Common myeloid progenitor, CD34-positive (primary cell): ENCODE measurements around the gene C6orf47.

Experiments used
- CTCF ChIA-PET: fragments of 350-600 bp; sonication (Branson Sonifier 250); formaldehyde crosslinking; loops from one replicate; lab custom pipeline; 2021; ENCODE audit warnings: antibody characterized with exemption; lab: Charles Lee
- POLR2A ChIA-PET: fragments of 350-600 bp; sonication (Branson Sonifier 250); formaldehyde crosslinking; loops from one replicate; lab custom pipeline; 2021; ENCODE audit warnings: antibody characterized with exemption; lab: Charles Lee
- DNase-seq, 3 donors: peaks; one replicate each; pipeline versions ENCODE4 v3.0.0 to v3.0.0-alpha.2; 2013
- H3K27ac ChIP-seq, 2 experiments: 1 replicate in 1 of 2; 2 replicates in 1 of 2; pipeline ENCODE4 v1.7.0; 2013; ENCODE audit warnings: inconsistent platforms in 2 of 2, low read length in 2 of 2, mild to moderate bottlenecking in 2 of 2, low read depth in 1 of 2, moderate library complexity in 1 of 2; ENCODE audit not compliant: severe bottlenecking in 2 of 2, insufficient read depth in 1 of 2, poor library complexity in 1 of 2
- H3K27me3 ChIP-seq, 5 experiments: replicated peaks in 2 of 5; 1 replicate in 3 of 5; 2 replicates in 2 of 5; pipeline versions ENCODE4 v1.6.1 to v1.7.0; 2013; ENCODE audit warnings: low read length in 4 of 5, mild to moderate bottlenecking in 2 of 5, moderate library complexity in 2 of 5, inconsistent platforms in 1 of 5; ENCODE audit not compliant: insufficient read depth in 5 of 5, control insufficient read depth in 4 of 5
- H3K36me3 ChIP-seq, 4 experiments: 1 replicate in 2 of 4; 2 replicates in 2 of 4; pipeline versions ENCODE4 v1.6.1 to v1.7.0; 2013; ENCODE audit warnings: low read length in 3 of 4, control low read depth in 1 of 4, mild to moderate bottlenecking in 1 of 4; ENCODE audit not compliant: control insufficient read depth in 4 of 4, insufficient read depth in 4 of 4
- H3K4me1 ChIP-seq, 4 experiments: 1 replicate in 3 of 4; 2 replicates in 1 of 4; pipeline versions ENCODE4 v1.6.1 to v1.7.1; 2013; ENCODE audit warnings: low read length in 3 of 4, mild to moderate bottlenecking in 3 of 4, control low read depth in 1 of 4, inconsistent platforms in 1 of 4, moderate library complexity in 1 of 4; ENCODE audit not compliant: control insufficient read depth in 4 of 4, insufficient read depth in 4 of 4; ENCODE audit errors: control extremely low read depth in 1 of 4
- H3K4me3 ChIP-seq, 7 experiments: 1 replicate in 4 of 7; 2 replicates in 3 of 7; pipeline versions ENCODE4 v1.5.1 to v1.7.0; 2013; ENCODE audit warnings: mild to moderate bottlenecking in 7 of 7, low read length in 6 of 7, moderate library complexity in 6 of 7, inconsistent platforms in 2 of 7, low read depth in 2 of 7, control low read depth in 1 of 7; ENCODE audit not compliant: insufficient read depth in 4 of 7, control insufficient read depth in 1 of 7; ENCODE audit errors: extremely low read depth in 1 of 7
- H3K9me3 ChIP-seq, 5 experiments: 1 replicate in 4 of 5; 2 replicates in 1 of 5; pipeline versions ENCODE4 v1.6.1 to v1.7.1; 2013; ENCODE audit warnings: low read length in 4 of 5, mild to moderate bottlenecking in 2 of 5, inconsistent platforms in 1 of 5, low read depth in 1 of 5, moderate library complexity in 1 of 5; ENCODE audit not compliant: control insufficient read depth in 4 of 5, insufficient read depth in 2 of 5; ENCODE audit errors: control extremely low read depth in 1 of 5
- WGBS: methylation state at CpG from one replicate; pipeline ENCODE4 v1.1.5; 2013; ENCODE audit not compliant: insufficient coverage; 5-methylcytosine and 5-hydroxymethylcytosine counted together

The C6orf47 gene

GRCh38 chr6:31634969-31635575, 25.5 kb downstream of the C6orf47 start:
- H3K4me1 ChIP-seq, result peaks cover 0 to 9% (median 3%) of the 10 kb centered on the region in 4 experiments
- no peak for DNase-seq
- H3K36me3 ChIP-seq, result peaks cover 20 to 94% (median 85%) of the 10 kb centered on the region in 4 experiments
- WGBS, result 100% methylated on average over 10 of the region's 11 CpGs
- H3K9me3 ChIP-seq, result no peaks in the 10 kb centered on the region
- CTCF ChIA-PET, result interaction anchor here (1.1 to 2.5 kb wide), 5 partner anchors 8 to 16 kb away, joined by 3 to 15 read pairs (median 5); no protein-coding TSS in a partner anchor
- H3K4me3 ChIP-seq, result no peak overlapping the region
- no peaks in the 10 kb centered on the region for H3K27me3 ChIP-seq
- H3K27ac ChIP-seq, result no peak overlapping the region
- POLR2A ChIA-PET, result no interaction called here

GRCh38 chr6:31634131-31634530, 26.4 kb downstream of the C6orf47 start:
- ChIA-PET CTCF (interaction anchor here (1.1 to 2.0 kb wide), 5 partner anchors 8 to 17 kb away, joined by 5 to 11 read pairs (median 6); no protein-coding TSS in a partner anchor), POLR2A (interaction anchor here (0.6 to 2.1 kb wide), 2 partner anchors 13 to 532 kb away, joined by 3 to 8 read pairs; partner anchors contain the start of gene PRRC2A)
- no CpG with 5 or more reads among the region's 3 CpGs for WGBS

GRCh38 chr6:31633447-31633846, 27.1 kb downstream of the C6orf47 start:
- POLR2A ChIA-PET, result interaction anchor here (0.7 to 2.1 kb wide), 2 partner anchors 11 to 13 kb away, joined by 5 to 8 read pairs; partner anchors contain the start of gene PRRC2A
- no peak for DNase-seq

More at GRCh38 chr6:31634131-31634530, 26.4 kb downstream of the C6orf47 start:
- no peak for DNase-seq
- Histone ChIP-seq H3K36me3 (peaks cover 18 to 94% (median 82%) of the 10 kb centered on the region in 4 experiments), H3K4me1 (no peaks in the 10 kb centered on the region), H3K27ac (no peak overlapping the region), H3K9me3 (no peaks in the 10 kb centered on the region), H3K4me3 (no peak overlapping the region), H3K27me3 (no peaks in the 10 kb centered on the region)

GRCh38 chr6:31632279-31632946, 28.2 kb downstream of the C6orf47 start:
- Histone ChIP-seq H3K9me3 (no peaks in the 10 kb centered on the region), H3K36me3 (peaks cover 31 to 99% (median 86%) of the 10 kb centered on the region in 4 experiments), H3K27me3 (no peaks in the 10 kb centered on the region), H3K27ac (peak overlapping the region in 1 of 2 experiments; percentile 34), H3K4me3 (no peak overlapping the region), H3K4me1 (no peaks in the 10 kb centered on the region)
- ChIA-PET CTCF (interaction anchor here (1.6 to 2.0 kb wide), 2 partner anchors 10 to 19 kb away, joined by 6 to 7 read pairs; no protein-coding TSS in a partner anchor), POLR2A (interaction anchor here (0.7 to 2.1 kb wide), 2 partner anchors 10 to 12 kb away, joined by 5 to 8 read pairs; partner anchors contain the start of gene PRRC2A)
- no peak for DNase-seq
- 98% methylated on average over 24 of the region's 26 CpGs for WGBS

More at GRCh38 chr6:31633447-31633846, 27.1 kb downstream of the C6orf47 start:
- no peaks in the 10 kb centered on the region for H3K27me3 ChIP-seq
- no peak overlapping the region for H3K4me3 ChIP-seq
- H3K9me3 ChIP-seq, result no peaks in the 10 kb centered on the region
- CTCF ChIA-PET, result interaction anchor here (0.8 to 2.0 kb wide), 3 partner anchors 11 to 38 kb away, joined by 3 to 7 read pairs (median 6); no protein-coding TSS in a partner anchor
- H3K36me3 ChIP-seq, result peaks cover 25 to 97% (median 85%) of the 10 kb centered on the region in 4 experiments
- H3K4me1 ChIP-seq, result no peaks in the 10 kb centered on the region
- no peak overlapping the region for H3K27ac ChIP-seq
- WGBS, result 100% methylated on average over 4 of the region's 7 CpGs

GRCh38 chr6:31631681-31632278, 28.8 kb downstream of the C6orf47 start:
- no peaks in the 10 kb centered on the region for H3K9me3 ChIP-seq
- H3K4me1 ChIP-seq, result no peaks in the 10 kb centered on the region
- no peak overlapping the region for H3K27ac ChIP-seq
- H3K27me3 ChIP-seq, result no peaks in the 10 kb centered on the region
- no peak overlapping the region for H3K4me3 ChIP-seq
- 93% methylated on average over 32 of the region's 32 CpGs for WGBS
- peaks cover 33 to 100% (median 87%) of the 10 kb centered on the region in 4 experiments for H3K36me3 ChIP-seq
- ChIA-PET CTCF (no interaction called here), POLR2A (no interaction called here)
- no peak for DNase-seq

- Histone ChIP-seq H3K27me3 (no peaks in the 10 kb centered on the region), H3K9me3 (no peaks in the 10 kb centered on the region), H3K36me3 (peaks cover 32 to 100% (median 87%) of the 10 kb centered on the region in 4 experiments), H3K27ac (no peak overlapping the region), H3K4me1 (no peaks in the 10 kb centered on the region), H3K4me3 (no peak overlapping the region)
- POLR2A ChIA-PET, result no interaction called here
- WGBS, result 100% methylated on average over 9 of the region's 16 CpGs
- DNase-seq, result no peak
- CTCF ChIA-PET, result no interaction called here
These were observed 29.4 kb downstream of the C6orf47 start for GRCh38 chr6:31631209-31631608.
